ENCODE results near the gene MAN1C1. TPM values are rescaled to one million over a fixed set of nuclear protein-coding genes. Genes with fewer than 3 reads are reported as not detected.

The MAN1C1 gene
- total RNA-seq, 1 donor from 2014 or later, result 9.1 TPM

DNA sequence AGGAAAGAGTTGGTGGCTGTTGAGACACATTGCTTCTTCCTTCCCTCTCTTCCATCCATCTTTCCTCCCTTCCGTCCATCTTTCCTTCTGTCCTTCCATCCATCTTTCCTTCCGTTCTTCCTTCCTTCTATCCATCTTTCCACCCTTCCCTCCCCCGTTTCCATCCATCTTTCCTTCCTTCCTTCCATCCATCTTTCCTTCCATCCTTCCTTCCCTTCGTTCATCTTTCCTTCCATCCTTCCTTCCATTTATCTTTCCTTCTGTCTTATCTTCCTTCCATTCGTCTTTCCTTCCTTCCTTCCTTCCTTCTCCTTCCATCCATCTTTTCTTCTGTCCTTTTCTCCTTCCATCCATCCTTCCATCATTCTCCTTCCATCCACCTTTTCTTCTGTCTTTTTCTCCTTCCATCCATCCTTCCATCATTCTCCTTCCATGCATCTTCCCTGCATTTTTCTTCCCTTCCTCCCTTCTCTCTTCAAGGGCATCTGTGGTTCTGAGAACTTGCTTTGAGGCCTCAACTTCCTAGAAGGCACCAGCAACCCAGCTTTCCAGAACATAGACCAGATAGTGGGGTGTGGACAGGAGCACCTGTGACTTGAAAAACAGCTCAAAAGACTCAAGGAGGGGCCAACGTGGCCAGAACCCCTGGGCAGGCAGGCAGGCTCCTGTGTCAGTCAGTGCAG lies 134.5 kb downstream of the MAN1C1 start:
- Mint-ChIP-seq H3K36me3 (no peaks in the 10 kb centered on the region), H3K4me1 (ENCODE audit: unreplicated experiment) (no peaks in the 10 kb centered on the region), H3K27me3 (peaks cover 8% of the 10 kb centered on the region), H3K9me3 (no peaks in the 10 kb centered on the region), H3K4me3 (no peak overlapping the region), H3K27ac (no peak overlapping the region)
- TF ChIP-seq, protein P1, sequence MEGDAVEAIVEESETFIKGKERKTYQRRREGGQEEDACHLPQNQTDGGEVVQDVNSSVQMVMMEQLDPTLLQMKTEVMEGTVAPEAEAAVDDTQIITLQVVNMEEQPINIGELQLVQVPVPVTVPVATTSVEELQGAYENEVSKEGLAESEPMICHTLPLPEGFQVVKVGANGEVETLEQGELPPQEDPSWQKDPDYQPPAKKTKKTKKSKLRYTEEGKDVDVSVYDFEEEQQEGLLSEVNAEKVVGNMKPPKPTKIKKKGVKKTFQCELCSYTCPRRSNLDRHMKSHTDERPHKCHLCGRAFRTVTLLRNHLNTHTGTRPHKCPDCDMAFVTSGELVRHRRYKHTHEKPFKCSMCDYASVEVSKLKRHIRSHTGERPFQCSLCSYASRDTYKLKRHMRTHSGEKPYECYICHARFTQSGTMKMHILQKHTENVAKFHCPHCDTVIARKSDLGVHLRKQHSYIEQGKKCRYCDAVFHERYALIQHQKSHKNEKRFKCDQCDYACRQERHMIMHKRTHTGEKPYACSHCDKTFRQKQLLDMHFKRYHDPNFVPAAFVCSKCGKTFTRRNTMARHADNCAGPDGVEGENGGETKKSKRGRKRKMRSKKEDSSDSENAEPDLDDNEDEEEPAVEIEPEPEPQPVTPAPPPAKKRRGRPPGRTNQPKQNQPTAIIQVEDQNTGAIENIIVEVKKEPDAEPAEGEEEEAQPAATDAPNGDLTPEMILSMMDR (conservative IDR thresholded peaks at IDR 0.05), result no peak
- DNase-seq (ENCODE audit: extremely low spot score, unreplicated experiment), result no peak

DNA sequence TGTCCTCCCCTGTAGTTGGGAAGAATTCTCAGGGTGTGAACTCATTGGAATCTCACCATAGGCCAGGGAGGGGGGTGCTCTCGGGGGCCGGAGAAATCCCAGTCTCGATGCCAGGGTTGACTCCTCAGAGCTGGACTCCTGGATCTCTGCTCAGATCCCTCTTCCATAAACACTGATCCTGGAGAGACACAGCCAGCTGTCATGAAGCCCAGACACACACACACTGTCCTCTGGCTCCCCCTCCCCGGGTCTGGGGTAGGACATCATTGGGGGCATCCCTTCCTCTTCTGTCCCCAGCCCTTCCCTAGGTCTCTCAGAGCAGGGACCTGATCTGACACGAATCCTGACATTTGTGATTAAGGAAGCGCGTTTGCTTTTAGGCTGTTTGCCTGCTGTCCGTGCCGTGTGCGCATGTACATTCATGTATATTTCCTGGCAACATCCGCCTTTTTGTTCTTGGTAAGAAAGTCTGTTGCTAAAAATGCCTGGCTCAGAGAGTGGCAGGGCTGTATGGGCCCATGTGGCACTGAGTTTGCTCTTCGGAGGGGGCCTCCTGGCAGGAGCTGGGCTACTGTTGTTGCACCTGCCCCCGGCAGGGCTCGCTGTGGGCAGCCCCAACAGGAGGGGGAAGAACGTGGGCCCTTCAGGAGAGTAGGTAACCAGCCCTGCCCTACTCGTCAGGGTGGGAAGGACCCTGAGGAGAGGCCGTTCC lies 138.0 kb downstream of the MAN1C1 start:
- TF ChIP-seq, protein P1 (conservative IDR thresholded peaks at IDR 0.05), result no peak
- Mint-ChIP-seq H3K27me3 (peaks cover 27% of the 10 kb centered on the region), H3K36me3 (no peaks in the 10 kb centered on the region)

DNA sequence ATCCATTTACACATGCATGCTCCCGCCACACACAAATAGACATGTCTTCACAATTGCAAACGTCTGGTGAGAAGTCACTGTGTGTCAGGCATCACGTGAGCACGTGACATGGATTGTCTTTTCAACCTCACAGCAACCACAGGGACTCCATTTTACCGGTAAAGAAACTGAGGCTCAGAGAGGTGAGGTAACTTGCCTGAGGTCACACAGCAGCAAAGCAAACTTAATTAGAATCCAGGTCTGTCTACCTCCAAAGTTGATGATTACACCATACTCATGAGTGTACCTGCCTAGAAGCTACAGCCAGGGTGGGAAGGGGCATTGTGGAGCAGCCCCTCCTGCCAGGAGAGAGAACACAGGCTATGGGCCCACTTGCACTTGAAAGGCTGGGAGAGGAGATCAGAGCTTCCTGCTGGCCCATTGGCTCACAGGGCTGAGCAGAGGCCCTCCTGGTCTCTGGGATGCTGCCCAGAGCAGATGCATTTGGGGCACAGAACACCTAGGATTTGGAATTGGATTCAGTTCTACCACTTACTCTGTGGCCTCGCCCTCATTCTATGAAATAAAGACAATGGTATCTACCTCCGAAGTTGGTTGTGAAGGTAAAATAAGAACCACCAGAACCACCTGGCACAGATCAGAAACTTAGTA lies 139.0 kb downstream of the MAN1C1 start:
- TF ChIP-seq, protein P1 (conservative IDR thresholded peaks at IDR 0.05), result no peak
- Mint-ChIP-seq H3K9me3 (no peaks in the 10 kb centered on the region), H3K36me3 (no peaks in the 10 kb centered on the region), H3K4me3 (no peak overlapping the region), H3K27me3 (peaks cover 36% of the 10 kb centered on the region), H3K4me1 (ENCODE audit: unreplicated experiment) (peaks cover 8% of the 10 kb centered on the region), H3K27ac (no peak overlapping the region)
- no peak for DNase-seq (ENCODE audit: extremely low spot score, unreplicated experiment)

More for the DNA sequence above, 138.0 kb downstream of the MAN1C1 start:
- Mint-ChIP-seq H3K4me1 (ENCODE audit: unreplicated experiment) (peaks cover 8% of the 10 kb centered on the region), H3K27ac (no peak overlapping the region), H3K9me3 (no peaks in the 10 kb centered on the region), H3K4me3 (no peak overlapping the region)
- no peak for DNase-seq (ENCODE audit: extremely low spot score, unreplicated experiment)

DNA sequence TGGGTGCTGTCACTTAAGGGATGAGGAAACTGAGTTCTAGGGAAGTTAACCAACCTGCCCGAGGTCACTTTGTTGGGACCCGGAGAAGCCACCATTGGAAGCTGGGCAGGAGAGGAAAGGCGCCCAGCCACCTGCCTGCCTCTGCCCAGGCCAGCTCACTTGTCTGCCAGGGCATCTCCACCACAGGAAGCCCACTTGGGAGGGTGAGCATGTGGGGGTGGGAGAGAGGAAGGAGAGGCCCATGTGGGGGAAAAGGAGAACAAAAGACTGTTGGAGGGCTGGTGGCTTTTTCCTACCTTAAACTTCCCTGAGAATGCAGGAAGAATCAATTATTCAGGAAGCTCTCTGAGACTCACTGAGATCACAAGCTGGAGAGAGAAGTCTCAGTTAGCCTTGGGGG lies 139.6 kb downstream of the MAN1C1 start:
- no peak overlapping the region for H3K4me3 Mint-ChIP-seq
- H3K36me3 Mint-ChIP-seq, result no peaks in the 10 kb centered on the region
- no peaks in the 10 kb centered on the region for H3K9me3 Mint-ChIP-seq
- peaks cover 33% of the 10 kb centered on the region for H3K27me3 Mint-ChIP-seq
- H3K4me1 Mint-ChIP-seq (ENCODE audit: unreplicated experiment), result peaks cover 8% of the 10 kb centered on the region
- TF ChIP-seq, protein P1 (conservative IDR thresholded peaks at IDR 0.05), result no peak
- DNase-seq (ENCODE audit: extremely low spot score, unreplicated experiment), result no peak
- H3K27ac Mint-ChIP-seq, result no peak overlapping the region

DNA sequence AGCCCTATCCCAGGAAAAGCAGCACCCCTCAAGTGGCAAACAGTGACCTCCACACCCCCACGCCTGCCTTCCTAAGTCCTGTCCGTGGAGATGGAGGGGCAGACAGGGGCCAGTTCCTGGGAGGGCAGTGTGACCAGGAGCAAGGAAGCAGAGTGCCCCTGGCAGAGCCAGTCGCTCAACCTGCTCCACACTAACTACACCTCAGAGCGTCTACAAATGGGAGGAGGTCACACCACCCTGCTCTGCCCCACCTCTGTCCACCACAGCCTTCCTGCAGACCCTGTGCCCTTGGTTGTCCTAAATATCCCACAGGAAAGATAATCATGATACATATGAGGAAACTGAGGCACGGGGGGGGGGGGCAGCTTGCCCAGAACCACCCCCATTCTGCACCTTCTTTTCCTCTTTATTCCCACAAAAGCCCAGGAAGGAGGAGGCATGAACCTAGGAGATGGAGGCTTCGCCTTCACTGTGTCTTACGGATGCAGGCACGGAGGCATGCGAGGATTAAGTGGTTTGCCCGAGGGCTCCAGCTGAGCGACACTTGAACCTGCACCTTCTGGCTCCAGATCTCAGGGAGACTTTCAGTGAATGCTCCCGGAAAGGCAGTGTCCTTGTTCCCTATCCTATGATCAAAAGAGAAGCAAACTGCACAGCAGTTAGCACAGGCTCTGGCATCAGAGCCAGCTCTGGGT lies 140.7 kb downstream of the MAN1C1 start:
- H3K4me1 Mint-ChIP-seq (ENCODE audit: unreplicated experiment), result peaks cover 8% of the 10 kb centered on the region
- no peaks in the 10 kb centered on the region for H3K9me3 Mint-ChIP-seq
- no peak for DNase-seq (ENCODE audit: extremely low spot score, unreplicated experiment)
- H3K36me3 Mint-ChIP-seq, result no peaks in the 10 kb centered on the region
- no peak overlapping the region for H3K4me3 Mint-ChIP-seq
- TF ChIP-seq, protein P1 (conservative IDR thresholded peaks at IDR 0.05), result no peak
- no peak overlapping the region for H3K27ac Mint-ChIP-seq
- peaks cover 32% of the 10 kb centered on the region for H3K27me3 Mint-ChIP-seq

All from type B pancreatic cell (in vitro differentiated cells).